Esophagus muscularis mucosa (tissue), 3 donors: ENCODE data around the gene GSE1.

Experiments
- POLR2AphosphoS5 ChIP-seq, 2 donors: sonication (generic); formaldehyde crosslinking; IDR thresholded peaks; one replicate each; pipeline ENCODE4 v1.6.1; 2017; ENCODE audit warnings: antibody characterized with exemption in 2 of 2
- TF ChIP-seq, protein P1 (sequence below), 3 experiments: fragments of 200-600 bp in 2 of 3; fragments of 450-650 bp in 1 of 3; sonication (generic) in 2 of 3; IDR thresholded peaks; one replicate each; pipeline ENCODE4 v1.5.1; 2017 to 2019; ENCODE audit warnings: antibody characterized with exemption in 3 of 3, mild to moderate bottlenecking in 2 of 3, moderate library complexity in 1 of 3

DNA sequence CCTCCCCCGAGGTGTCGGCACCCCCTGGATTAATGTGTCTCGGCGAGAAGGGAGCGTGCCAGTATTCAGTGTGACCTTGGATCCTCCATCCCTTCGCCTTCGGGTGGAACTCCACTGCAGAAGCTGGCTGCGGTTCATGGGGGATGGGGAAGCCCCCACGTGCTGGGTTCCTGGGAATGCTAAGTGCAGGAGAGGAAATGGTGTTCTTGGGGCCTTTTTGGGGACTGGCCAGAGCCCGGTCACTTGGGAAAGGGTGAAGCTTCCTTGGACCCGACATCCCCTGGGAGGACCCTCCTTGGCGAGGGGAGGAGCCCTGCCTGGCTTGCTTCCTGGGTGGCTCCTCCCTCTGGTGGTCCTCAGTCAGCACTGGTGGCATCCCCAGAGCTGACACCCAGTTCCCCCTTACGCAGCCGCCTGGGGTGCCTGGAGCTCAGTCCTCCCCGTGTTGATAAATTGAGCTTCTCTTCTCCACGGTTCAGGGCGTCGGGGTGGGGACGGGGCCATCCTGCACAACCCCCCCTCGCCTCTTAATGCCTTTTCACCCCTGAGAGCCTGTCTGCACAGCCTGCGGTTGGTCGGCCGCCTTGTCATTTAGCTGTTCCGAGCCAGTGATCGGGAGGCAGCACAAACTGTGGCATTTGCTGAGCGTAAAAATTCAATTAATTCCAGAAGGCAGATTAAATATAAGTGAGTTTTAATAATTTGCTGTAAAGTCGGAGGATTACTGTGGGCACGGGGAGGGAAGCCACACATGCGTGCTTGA, 30.7 kb upstream of the GSE1 start:
- TF ChIP-seq, protein P1, sequence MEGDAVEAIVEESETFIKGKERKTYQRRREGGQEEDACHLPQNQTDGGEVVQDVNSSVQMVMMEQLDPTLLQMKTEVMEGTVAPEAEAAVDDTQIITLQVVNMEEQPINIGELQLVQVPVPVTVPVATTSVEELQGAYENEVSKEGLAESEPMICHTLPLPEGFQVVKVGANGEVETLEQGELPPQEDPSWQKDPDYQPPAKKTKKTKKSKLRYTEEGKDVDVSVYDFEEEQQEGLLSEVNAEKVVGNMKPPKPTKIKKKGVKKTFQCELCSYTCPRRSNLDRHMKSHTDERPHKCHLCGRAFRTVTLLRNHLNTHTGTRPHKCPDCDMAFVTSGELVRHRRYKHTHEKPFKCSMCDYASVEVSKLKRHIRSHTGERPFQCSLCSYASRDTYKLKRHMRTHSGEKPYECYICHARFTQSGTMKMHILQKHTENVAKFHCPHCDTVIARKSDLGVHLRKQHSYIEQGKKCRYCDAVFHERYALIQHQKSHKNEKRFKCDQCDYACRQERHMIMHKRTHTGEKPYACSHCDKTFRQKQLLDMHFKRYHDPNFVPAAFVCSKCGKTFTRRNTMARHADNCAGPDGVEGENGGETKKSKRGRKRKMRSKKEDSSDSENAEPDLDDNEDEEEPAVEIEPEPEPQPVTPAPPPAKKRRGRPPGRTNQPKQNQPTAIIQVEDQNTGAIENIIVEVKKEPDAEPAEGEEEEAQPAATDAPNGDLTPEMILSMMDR (IDR thresholded peaks at IDR 0.05): no peak
- no peak for TF ChIP-seq POLR2AphosphoS5 (IDR thresholded peaks at IDR 0.05)
